Measurements from ENCODE around the gene KRTAP4-4. TPM values are rescaled to one million over a fixed set of nuclear protein-coding genes. Genes with fewer than 3 reads are reported as not detected.
"Not testable (repeated sequence)": the region's sequence is repeated elsewhere in the genome, so short reads cannot be mapped to it uniquely, and the experiment has no call there.

The KRTAP4-4 gene
- total RNA-seq, 2 donors from 2014 or later = not detected

GRCh38 chr17:41127371-41127770 is 33.2 kb downstream of the KRTAP4-4 start:
- TF ChIP-seq POLR2A (IDR thresholded peaks at IDR 0.05) (no peak), CTCF (IDR thresholded peaks at IDR 0.05) (no peak), POLR2AphosphoS5 (IDR thresholded peaks at IDR 0.05) (no peak)
- 43% methylated on average over 1 of the region's 1 CpG for WGBS

DNA sequence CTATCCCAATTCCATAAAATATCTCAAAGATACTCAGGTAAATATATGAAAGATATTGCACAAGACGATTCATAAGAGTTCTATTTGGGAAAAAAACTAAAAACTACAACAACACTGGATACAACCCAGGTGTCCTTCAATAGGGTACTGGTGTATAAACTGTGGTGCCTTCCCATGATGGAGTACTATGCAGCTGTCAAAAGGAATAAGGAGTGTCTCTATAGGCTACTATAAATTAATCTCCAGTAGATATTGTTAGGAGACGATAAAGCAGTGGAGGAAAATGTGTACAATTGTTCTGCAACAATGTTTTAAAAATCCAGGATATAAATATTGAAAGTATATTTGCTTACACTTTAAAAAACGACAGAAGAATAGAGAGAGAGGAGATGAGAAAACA is 34.1 kb downstream of the KRTAP4-4 start:
- no peaks in the 10 kb centered on the region for H3K4me1 ChIP-seq (replicated peaks)
- 93% methylated on average over 3 of the region's 3 CpGs for WGBS
- H3K4me3 ChIP-seq = no peak overlapping the region
- H3K27me3 ChIP-seq (replicated peaks; ENCODE audit: insufficient read depth) = no peaks in the 10 kb centered on the region
- H3K36me3 ChIP-seq = no peaks in the 10 kb centered on the region
- intact Hi-C loops (cut with DNase I) = no loop called here
- no peak overlapping the region for H3K27ac ChIP-seq
- TF ChIP-seq CTCF (IDR thresholded peaks at IDR 0.05) (no peak), POLR2A (IDR thresholded peaks at IDR 0.05) (no peak), POLR2AphosphoS5 (IDR thresholded peaks at IDR 0.05) (no peak)
- DNase-seq (ENCODE audit: low spot score) = no peak
- H3K9me3 ChIP-seq = no peaks in the 10 kb centered on the region

More at GRCh38 chr17:41127371-41127770, 33.2 kb downstream of the KRTAP4-4 start:
- no peak overlapping the region for H3K4me3 ChIP-seq
- DNase-seq (ENCODE audit: low spot score) = no peak
- H3K27ac ChIP-seq = no peak overlapping the region
- no peaks in the 10 kb centered on the region for H3K36me3 ChIP-seq
- intact Hi-C loops (cut with DNase I) = no loop called here
- no peaks in the 10 kb centered on the region for H3K4me1 ChIP-seq (replicated peaks)
- no peaks in the 10 kb centered on the region for H3K27me3 ChIP-seq (replicated peaks; ENCODE audit: insufficient read depth)
- no peaks in the 10 kb centered on the region for H3K9me3 ChIP-seq

- H3K4me3 ChIP-seq = no peak overlapping the region
- DNase-seq (ENCODE audit: low spot score) = no peak
- no peaks in the 10 kb centered on the region for H3K9me3 ChIP-seq
- H3K27me3 ChIP-seq (replicated peaks; ENCODE audit: insufficient read depth) = no peaks in the 10 kb centered on the region
- no peaks in the 10 kb centered on the region for H3K4me1 ChIP-seq (replicated peaks)
- intact Hi-C loops (cut with DNase I) = no loop called here
- TF ChIP-seq CTCF (IDR thresholded peaks at IDR 0.05) (no peak), POLR2AphosphoS5 (IDR thresholded peaks at IDR 0.05) (no peak), POLR2A (IDR thresholded peaks at IDR 0.05) (no peak)
- no peak overlapping the region for H3K27ac ChIP-seq
- no peaks in the 10 kb centered on the region for H3K36me3 ChIP-seq
- 96% methylated on average over 2 of the region's 2 CpGs for WGBS
These were observed 35.5 kb downstream of the KRTAP4-4 start for GRCh38 chr17:41125064-41125463.

GRCh38 chr17:41123991-41124371 is 36.6 kb downstream of the KRTAP4-4 start, which contains the start of gene KRTAP4-12:
TSS of gene KRTAP4-12 (minus strand) at chr17:41124182. CDS start at chr17:41124122, 60 bp downstream.
- H3K9me3 ChIP-seq; H3K4me3 ChIP-seq; H3K36me3 ChIP-seq; intact Hi-C loops (cut with DNase I); H3K4me1 ChIP-seq (replicated peaks); H3K27ac ChIP-seq; H3K27me3 ChIP-seq (replicated peaks; ENCODE audit: insufficient read depth); DNase-seq (ENCODE audit: low spot score): not testable (repeated sequence)
- WGBS = 90% methylated on average over 3 of the region's 3 CpGs

DNA sequence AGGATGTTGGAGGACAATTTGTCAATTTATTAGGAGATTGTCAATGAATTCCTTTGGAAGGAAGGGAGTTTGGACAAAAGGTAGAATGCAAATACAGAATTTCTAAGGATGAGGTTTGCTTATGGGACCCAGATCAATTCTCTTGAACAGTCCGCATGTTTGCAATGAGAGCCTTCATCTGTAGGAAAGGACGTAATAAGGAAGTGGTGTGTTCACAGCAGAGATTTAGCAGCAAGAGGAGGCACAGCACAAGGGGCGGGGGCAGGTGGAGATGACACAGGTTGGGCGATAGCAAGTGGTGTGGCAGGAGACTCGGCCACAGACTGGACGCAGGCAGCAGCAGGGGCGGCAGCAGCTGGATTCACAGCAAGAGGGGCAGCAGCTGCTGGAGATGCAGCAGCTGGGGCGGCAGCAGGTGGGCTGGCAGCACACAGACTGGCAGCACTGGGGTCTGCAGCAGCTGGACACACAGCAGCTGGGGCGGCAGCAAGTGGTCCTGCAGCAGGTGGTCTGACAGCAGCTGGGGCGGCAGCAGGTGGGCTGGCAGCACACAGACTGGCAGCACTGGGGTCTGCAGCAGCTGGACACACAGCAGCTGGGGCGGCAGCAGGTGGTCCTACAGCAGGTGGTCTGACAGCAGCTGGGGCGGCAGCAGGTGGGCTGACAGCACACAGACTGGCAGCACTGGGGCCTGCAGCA is 37.1 kb downstream of the KRTAP4-4 start:
- H3K4me3 ChIP-seq; intact Hi-C loops (cut with DNase I); H3K4me1 ChIP-seq (replicated peaks); H3K27me3 ChIP-seq (replicated peaks; ENCODE audit: insufficient read depth); DNase-seq (ENCODE audit: low spot score); H3K36me3 ChIP-seq; H3K9me3 ChIP-seq; H3K27ac ChIP-seq: not testable (repeated sequence)
- WGBS = 89% methylated on average over 12 of the region's 12 CpGs

DNA sequence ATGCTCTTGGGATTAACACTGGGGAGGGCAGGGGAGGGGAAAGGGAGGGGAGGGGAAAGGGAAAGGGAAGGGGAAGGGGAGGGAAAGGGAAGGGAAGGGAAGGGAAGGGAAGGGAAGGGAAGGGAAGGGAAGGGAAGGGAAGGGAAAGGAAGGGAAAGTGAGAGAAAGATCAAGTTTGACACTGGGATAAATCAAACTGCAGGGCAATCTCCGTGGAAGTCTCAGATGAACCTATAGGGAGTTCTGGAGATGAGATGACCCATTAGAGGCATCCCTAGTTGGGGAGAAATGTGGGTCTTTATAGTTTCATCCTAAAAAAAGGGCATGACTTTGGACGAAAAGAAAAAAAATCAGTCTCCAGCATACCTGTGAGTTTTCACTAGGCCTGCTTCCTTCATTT is 38.8 kb downstream of the KRTAP4-4 start:
- intact Hi-C loops (cut with DNase I) = no loop called here
- Histone ChIP-seq H3K27me3 (replicated peaks; ENCODE audit: insufficient read depth) (no peaks in the 10 kb centered on the region), H3K4me3 (no peak overlapping the region), H3K9me3 (no peaks in the 10 kb centered on the region), H3K4me1 (replicated peaks) (no peaks in the 10 kb centered on the region), H3K27ac (no peak overlapping the region), H3K36me3 (no peaks in the 10 kb centered on the region)
- TF ChIP-seq POLR2AphosphoS5 (IDR thresholded peaks at IDR 0.05) = no peak
- TF ChIP-seq POLR2A (IDR thresholded peaks at IDR 0.05) = no peak
- TF ChIP-seq CTCF (IDR thresholded peaks at IDR 0.05) = no peak
- no peak for DNase-seq (ENCODE audit: low spot score)
- WGBS = 88% methylated on average over 2 of the region's 2 CpGs

DNA sequence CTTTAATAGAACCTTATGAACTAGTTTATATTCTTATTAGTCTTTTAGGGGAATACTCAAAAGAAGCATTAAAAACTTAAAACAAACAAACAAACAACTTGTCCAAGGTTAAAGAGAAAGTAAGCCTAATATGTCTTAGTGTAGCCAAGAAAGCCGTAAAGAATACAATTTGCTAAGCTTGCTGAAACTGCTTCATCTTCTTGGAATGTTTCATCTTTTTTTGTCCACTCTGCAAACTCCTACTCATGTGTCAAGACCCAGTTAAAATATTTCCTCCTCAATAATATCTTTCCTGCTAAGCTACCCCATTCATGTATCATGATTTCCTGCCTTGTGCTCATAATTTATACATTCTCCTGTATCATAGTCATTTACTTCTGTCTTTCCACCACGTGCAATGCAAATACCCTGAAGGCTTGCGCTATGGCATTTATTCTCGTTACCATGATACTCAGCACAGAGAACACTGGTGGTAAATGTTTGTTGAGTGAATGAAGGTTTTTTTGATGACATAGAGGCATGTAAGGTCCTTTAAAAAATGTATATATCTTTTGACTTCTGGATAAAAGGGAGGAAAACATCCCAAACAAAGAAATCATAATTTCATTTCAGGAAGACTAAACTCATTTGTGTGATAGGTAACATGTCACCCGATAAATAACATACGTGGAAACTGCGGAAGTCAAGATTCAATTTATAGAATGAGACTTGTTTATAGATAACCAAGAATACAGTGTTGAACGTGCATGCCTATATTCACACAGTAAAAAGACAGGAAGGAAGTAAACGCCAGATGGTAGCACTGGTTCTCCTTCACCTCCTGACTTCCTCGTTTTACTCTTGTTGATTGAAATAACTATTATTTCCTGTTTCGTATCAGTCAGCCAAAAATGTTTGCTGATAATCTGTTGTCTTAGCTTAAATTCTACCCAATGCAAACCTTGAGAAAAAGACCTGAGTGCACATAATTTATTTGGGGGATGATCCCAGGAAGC is 40.6 kb downstream of the KRTAP4-4 start:
- H3K27ac ChIP-seq; H3K27me3 ChIP-seq (replicated peaks; ENCODE audit: insufficient read depth); H3K4me3 ChIP-seq; H3K36me3 ChIP-seq; DNase-seq (ENCODE audit: low spot score); H3K9me3 ChIP-seq; intact Hi-C loops (cut with DNase I); H3K4me1 ChIP-seq (replicated peaks): not testable (repeated sequence)
- 78% methylated on average over 11 of the region's 11 CpGs for WGBS
